ENCODE measurements around the gene DRAXIN.

Gene DRAXIN

DNA sequence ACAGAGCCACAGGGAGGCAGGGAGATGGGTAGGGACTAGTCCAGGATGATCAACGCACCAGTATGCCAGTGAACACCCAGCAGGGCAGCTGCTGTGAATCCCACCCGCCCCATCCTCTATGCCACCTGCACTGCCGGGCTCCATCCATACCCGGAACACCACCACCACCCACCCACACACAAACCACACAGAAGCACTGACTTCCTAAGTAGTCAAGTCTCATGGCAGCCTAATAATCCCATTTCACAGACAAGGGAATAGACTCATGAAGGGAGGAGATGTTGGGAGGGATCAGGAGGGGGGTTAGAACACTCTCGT is 6.3 kb downstream of the DRAXIN start:
- TF ChIP-seq, protein P1, sequence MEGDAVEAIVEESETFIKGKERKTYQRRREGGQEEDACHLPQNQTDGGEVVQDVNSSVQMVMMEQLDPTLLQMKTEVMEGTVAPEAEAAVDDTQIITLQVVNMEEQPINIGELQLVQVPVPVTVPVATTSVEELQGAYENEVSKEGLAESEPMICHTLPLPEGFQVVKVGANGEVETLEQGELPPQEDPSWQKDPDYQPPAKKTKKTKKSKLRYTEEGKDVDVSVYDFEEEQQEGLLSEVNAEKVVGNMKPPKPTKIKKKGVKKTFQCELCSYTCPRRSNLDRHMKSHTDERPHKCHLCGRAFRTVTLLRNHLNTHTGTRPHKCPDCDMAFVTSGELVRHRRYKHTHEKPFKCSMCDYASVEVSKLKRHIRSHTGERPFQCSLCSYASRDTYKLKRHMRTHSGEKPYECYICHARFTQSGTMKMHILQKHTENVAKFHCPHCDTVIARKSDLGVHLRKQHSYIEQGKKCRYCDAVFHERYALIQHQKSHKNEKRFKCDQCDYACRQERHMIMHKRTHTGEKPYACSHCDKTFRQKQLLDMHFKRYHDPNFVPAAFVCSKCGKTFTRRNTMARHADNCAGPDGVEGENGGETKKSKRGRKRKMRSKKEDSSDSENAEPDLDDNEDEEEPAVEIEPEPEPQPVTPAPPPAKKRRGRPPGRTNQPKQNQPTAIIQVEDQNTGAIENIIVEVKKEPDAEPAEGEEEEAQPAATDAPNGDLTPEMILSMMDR (IDR thresholded peaks at IDR 0.05; ENCODE audit: extremely low read depth, missing control alignments), result no peak
- no peak for DNase-seq (ENCODE audit: low spot score)

DNA sequence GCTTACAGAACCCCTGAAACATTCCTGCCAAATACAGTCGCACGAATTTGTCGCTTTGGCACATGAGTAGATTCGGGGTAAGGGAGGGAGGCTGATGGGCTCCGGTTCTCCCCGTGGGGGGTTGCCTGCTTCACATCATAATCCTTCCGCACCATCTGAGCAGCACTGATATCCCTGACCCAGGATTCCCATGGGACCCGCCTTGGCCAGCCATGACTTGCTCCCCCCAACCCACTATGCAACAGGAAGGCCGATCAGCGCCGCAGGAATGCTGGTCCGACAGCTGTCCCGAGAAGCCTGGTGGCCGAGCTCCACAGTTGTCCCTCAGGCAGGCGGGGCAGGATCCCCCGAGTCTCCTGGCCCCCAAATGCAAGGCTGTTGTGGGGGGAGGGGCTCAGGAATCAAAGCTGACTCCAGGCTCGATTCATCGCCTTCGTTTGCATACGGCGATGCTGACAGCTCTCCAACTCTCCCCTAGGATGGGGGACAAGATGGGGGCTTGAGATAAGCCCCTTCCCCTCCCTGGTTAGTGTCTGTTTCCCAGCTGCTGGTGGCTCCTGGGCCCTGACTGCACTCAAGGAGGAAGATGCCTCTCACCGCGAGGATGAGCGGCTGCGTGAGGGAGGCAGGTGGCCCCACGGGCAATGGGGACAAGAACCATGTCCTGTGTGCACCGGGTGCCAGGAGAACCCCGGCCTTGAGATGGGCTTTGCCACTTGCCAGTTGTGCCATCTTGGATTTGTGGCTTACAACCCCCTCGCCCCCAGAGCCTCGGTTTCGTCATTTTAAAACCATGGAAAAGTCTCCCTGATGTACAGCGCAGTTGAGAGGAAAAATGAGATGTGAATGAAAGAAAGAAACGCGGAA is 9.3 kb downstream of the DRAXIN start:
- DNase-seq (ENCODE audit: low spot score), result no peak
- TF ChIP-seq, protein P1 (IDR thresholded peaks at IDR 0.05; ENCODE audit: extremely low read depth, missing control alignments), result no peak

DNA sequence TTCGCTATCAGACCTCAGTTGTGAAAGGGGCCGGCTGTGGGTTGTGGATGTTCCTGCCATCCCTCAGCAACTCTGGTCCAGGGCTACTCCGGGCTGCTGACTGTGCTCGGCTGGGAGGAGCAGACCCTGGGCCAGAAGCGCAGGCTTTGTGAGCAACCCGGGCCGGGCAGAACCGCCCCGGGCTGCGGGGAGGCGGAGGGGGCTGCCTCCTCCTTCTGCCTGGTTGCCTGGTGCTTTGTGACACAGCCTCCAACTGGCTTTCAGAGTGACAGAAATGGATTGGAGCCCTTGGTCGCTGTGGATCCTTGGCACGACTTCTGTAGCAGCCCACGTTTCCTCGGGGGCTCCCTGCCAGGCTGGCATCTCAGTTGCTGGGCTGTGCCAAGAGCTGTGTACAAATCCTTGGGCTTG is 10.0 kb downstream of the DRAXIN start:
- TF ChIP-seq, protein P1 (IDR thresholded peaks at IDR 0.05; ENCODE audit: extremely low read depth, missing control alignments), result no peak

DNA sequence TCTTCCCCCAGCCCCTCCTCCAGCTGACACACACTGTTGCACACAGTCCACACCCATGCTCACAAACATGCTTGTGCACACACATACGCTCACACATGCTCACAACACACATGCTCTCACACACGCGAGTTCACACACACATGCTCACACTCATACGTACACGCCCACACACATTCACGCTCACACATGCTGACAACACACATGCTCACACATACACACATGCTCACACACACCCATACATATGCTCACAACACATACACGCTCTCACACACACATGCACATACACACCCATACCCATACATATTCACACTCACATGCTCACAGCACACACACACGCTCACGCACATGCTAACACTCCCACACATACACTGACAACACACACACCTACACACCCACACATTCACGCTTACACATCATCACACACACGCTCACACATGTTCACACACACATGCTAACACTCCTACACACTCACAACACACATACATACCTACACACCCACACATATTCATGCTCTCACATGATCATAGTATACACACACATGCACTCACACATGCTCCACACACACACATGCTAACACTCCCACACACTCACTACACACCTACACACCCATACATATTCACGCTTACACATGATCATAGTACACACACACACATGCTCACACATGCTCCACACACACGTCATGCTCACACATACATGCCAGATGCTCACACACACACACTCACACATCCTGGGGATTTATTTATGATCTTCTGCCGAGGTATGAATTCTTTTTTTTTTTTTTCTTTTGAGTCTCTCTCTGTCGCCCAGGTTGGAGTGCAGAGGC is 10.7 kb downstream of the DRAXIN start:
- DNase-seq (ENCODE audit: low spot score), result no peak
- TF ChIP-seq, protein P1 (IDR thresholded peaks at IDR 0.05; ENCODE audit: extremely low read depth, missing control alignments), result no peak

More for the DNA sequence above, 10.0 kb downstream of the DRAXIN start:
- no peak for DNase-seq (ENCODE audit: low spot score)

DNA sequence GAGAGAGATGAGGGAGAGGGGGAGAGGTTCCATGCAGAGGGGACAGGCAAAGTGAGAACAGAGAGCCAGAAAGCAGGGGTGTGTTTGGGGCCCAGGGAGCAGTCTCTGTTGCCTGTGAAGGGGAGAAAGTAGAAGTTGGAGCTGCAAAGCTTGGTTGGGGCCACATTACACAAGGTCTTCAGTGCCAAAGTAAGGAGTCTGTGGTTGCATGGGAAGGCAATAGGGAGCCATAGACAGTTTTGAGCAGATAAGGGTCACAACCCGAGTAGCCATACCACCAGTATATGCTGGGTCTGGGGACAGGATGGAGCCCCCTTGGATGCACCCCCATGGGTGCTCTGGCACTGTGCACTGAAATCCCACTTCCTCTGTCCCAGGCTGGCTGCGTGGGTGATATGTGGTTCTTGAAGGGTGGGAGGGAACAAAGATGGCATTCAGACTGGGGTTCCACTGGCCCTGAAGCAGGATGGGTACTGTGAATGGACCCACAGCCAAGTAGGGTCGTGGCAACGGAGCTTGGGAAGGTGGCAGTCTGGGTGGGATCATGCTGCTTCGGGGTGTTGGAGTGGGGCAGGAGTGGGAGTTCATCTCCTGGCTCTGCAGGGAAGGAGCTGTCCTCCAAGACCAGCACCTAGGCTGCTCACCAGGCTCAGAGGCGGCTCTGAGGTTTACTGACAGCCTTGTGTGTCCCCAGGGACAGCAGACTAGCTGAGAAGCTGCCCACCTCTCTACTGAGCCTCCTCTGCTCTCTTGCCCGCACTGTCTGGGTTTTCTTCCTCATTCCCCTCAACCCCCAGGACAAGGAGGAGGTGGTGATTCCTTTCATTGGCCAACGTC is 12.1 kb downstream of the DRAXIN start:
- TF ChIP-seq, protein P1 (IDR thresholded peaks at IDR 0.05; ENCODE audit: extremely low read depth, missing control alignments), result no peak
- peak; percentile 34 for DNase-seq (ENCODE audit: low spot score)

DNA sequence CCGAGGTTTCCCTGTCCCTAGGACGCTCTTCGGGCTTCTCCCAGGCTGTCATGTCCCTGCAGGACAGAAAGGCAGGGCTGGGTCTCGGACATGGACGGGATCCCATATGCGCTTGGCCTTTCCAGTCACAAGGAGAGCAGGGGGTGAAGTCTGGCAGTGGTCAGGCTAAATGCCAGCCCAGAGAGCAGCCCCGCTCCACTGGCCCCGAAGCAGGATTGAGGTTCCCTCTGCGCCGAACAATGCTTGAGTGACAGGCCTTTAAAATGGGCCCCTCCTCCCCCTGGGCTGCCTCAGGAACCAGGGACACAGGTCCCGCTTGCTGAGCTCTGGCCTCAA is 12.7 kb downstream of the DRAXIN start:
- DNase-seq (ENCODE audit: low spot score), result peak; percentile 41
- TF ChIP-seq, protein P1 (IDR thresholded peaks at IDR 0.05; ENCODE audit: extremely low read depth, missing control alignments), result no peak
